ENCODE measurements around the gene TDRD9. TPM values are rescaled to one million over a fixed set of nuclear protein-coding genes. Genes with fewer than 3 reads are reported as not detected.
A peak's percentile ranks its signal among the peaks of the same experiment; 100 is the strongest.

The TDRD9 gene
- total RNA-seq, 1 experiment from 2014 or later, result not detected

GRCh38 chr14:104084251-104085002, 156.2 kb downstream of the TDRD9 start:
- intact Hi-C loops (cut with micrococcal nuclease; ENCODE audit: unreplicated experiment) (no loop called here), in situ Hi-C loops (cut with HindIII; ENCODE audit: low pct_unique_long_range_greater_than_20kb, low sequenced_read_pairs) (no loop called here)
- H3K9me3 ChIP-seq (ENCODE audit: control insufficient read depth, insufficient read depth, low read depth, low read length), result no peaks in the 10 kb centered on the region
- POLR2A ChIA-PET, result no interaction called here
- ATAC-seq, result no peak
- no peak overlapping the region for H3K4me3 ChIP-seq (ENCODE audit: low read depth in 2 of 2, low read length in 2 of 2)
- CTCF ChIA-PET, result no interaction called here
- H3K27ac ChIP-seq (ENCODE audit: low read length), result no peak overlapping the region
- no peaks in the 10 kb centered on the region for H3K36me3 ChIP-seq (ENCODE audit: control insufficient read depth, insufficient read depth, low read length)
- H3K4me1 ChIP-seq (ENCODE audit: control insufficient read depth, insufficient read depth, low read length), result no peaks in the 10 kb centered on the region
- H3K27me3 ChIP-seq (ENCODE audit: control insufficient read depth, insufficient read depth, low read length), result no peaks in the 10 kb centered on the region
- DNase-seq (ENCODE audit: low read depth, low spot score), result no peak
- no peak for TF ChIP-seq POLR2AphosphoS5 (IDR thresholded peaks at IDR 0.05; ENCODE audit: low read depth, low read length)
- TF ChIP-seq TCF7L2 (IDR thresholded peaks at IDR 0.05; ENCODE audit: low read depth, low read length), result no peak
- no peak for TF ChIP-seq SIN3A (IDR thresholded peaks at IDR 0.05; ENCODE audit: borderline replicate concordance, insufficient read depth, low read depth, low read length)
- TF ChIP-seq CTCF (IDR thresholded peaks at IDR 0.05), result no peak
- TF ChIP-seq, protein P1, sequence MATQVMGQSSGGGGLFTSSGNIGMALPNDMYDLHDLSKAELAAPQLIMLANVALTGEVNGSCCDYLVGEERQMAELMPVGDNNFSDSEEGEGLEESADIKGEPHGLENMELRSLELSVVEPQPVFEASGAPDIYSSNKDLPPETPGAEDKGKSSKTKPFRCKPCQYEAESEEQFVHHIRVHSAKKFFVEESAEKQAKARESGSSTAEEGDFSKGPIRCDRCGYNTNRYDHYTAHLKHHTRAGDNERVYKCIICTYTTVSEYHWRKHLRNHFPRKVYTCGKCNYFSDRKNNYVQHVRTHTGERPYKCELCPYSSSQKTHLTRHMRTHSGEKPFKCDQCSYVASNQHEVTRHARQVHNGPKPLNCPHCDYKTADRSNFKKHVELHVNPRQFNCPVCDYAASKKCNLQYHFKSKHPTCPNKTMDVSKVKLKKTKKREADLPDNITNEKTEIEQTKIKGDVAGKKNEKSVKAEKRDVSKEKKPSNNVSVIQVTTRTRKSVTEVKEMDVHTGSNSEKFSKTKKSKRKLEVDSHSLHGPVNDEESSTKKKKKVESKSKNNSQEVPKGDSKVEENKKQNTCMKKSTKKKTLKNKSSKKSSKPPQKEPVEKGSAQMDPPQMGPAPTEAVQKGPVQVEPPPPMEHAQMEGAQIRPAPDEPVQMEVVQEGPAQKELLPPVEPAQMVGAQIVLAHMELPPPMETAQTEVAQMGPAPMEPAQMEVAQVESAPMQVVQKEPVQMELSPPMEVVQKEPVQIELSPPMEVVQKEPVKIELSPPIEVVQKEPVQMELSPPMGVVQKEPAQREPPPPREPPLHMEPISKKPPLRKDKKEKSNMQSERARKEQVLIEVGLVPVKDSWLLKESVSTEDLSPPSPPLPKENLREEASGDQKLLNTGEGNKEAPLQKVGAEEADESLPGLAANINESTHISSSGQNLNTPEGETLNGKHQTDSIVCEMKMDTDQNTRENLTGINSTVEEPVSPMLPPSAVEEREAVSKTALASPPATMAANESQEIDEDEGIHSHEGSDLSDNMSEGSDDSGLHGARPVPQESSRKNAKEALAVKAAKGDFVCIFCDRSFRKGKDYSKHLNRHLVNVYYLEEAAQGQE (IDR thresholded peaks at IDR 0.05; ENCODE audit: insufficient read depth in 1 of 2, low read depth in 2 of 2, low read length in 1 of 2), result no peak
- no TSS peak for BruUV-seq (replicated peaks)

- H3K9me3 ChIP-seq (ENCODE audit: control insufficient read depth, insufficient read depth, low read depth, low read length), result no peaks in the 10 kb centered on the region
- no peak within 1 kb of the TSS for H3K27ac ChIP-seq (ENCODE audit: low read length)
- in situ Hi-C loops (cut with HindIII; ENCODE audit: low pct_unique_long_range_greater_than_20kb, low sequenced_read_pairs) (no loop called here), intact Hi-C loops (cut with micrococcal nuclease; ENCODE audit: unreplicated experiment) (no loop called here)
- no peaks in the 10 kb centered on the region for H3K4me1 ChIP-seq (ENCODE audit: control insufficient read depth, insufficient read depth, low read length)
- DNase-seq (ENCODE audit: low read depth, low spot score) (no peak), ATAC-seq (peak; percentile 29; the same call in 1 of the 2 replicates)
- no TSS peak for BruUV-seq (replicated peaks)
- no peaks in the 10 kb centered on the region for H3K36me3 ChIP-seq (ENCODE audit: control insufficient read depth, insufficient read depth, low read length)
- POLR2A ChIA-PET, result no interaction called here
- no peaks in the 10 kb centered on the region for H3K27me3 ChIP-seq (ENCODE audit: control insufficient read depth, insufficient read depth, low read length)
- CTCF ChIA-PET, result interaction anchor here (0.7 kb wide), 1 partner anchor 288 kb away, joined by 6 read pairs; no protein-coding TSS in a partner anchor
- H3K4me3 ChIP-seq (ENCODE audit: low read depth in 2 of 2, low read length in 2 of 2), result no peak within 1 kb of the TSS
- TF ChIP-seq POLR2AphosphoS5 (IDR thresholded peaks at IDR 0.05; ENCODE audit: low read depth, low read length) (no peak), CTCF (IDR thresholded peaks at IDR 0.05) (no peak), SIN3A (IDR thresholded peaks at IDR 0.05; ENCODE audit: borderline replicate concordance, insufficient read depth, low read depth, low read length) (no peak)
Observed at GRCh38 chr14:104085032-104085888, 157.0 kb downstream of the TDRD9 start, which contains the start of gene ASPG. Gene ASPG, plus strand, starts transcription at chr14:104085700. Its CDS starts 71 bp downstream, at chr14:104085771.

All from Panc1 (cell line).